GM12878 (cell line): ENCODE measurements around the gene HS6ST3. TPM values are rescaled to one million over a fixed set of nuclear protein-coding genes. Genes with fewer than 3 reads are reported as not detected.

Experiments used
- ATAC-seq: fragments of 200-7000 bp; cut with Tn5 transposase; 3 replicates; pipeline ENCODE4 v1.9.1; 2020; ENCODE audit warnings: mild to moderate bottlenecking, moderate library complexity
- BruUV-seq: library from RNA; stranded (reverse); fragments of 400-500 nt; replicated peaks from 2 replicates; lab custom pipeline; 2021; lab: Mats Ljungman, UMichigan
- CTCF ChIA-PET: fragments of 300-600 bp; sonication (Branson Sonifier 250); formaldehyde crosslinking; extraction: SDS; loops from one replicate; lab custom pipeline; 2021; ENCODE audit warnings: inconsistent platforms; lab: Yijun Ruan, JAX
- POLR2A ChIA-PET: fragments of 350-600 bp; formaldehyde crosslinking; extraction: SDS; loops from one replicate; lab custom pipeline; 2021; ENCODE audit warnings: inconsistent platforms; lab: Charles Lee
- RAD21 ChIA-PET: fragments of 300-600 bp; sonication (Branson Sonifier 250); formaldehyde crosslinking; loops from one replicate; lab custom pipeline; 2023; ENCODE audit warnings: antibody characterized with exemption; ENCODE audit not compliant: unreplicated experiment; lab: Charles Lee
- SMC1A ChIA-PET: fragments of 300-600 bp; sonication (Branson Sonifier 250); formaldehyde crosslinking; loops from one replicate; lab custom pipeline; 2023; ENCODE audit not compliant: unreplicated experiment, uncharacterized antibody; lab: Charles Lee
- DNase-seq: peaks from one replicate; pipeline ENCODE4 v3.0.0-alpha.2; 2011; ENCODE audit warnings: low read depth, low spot score
- FAIRE-seq: peaks from 3 replicates; lab custom pipeline; 2011; peaks lifted over from hg19 to GRCh38; lab: Jason Lieb, UNC
- H2AFZ ChIP-seq: 2 replicates; pipeline ENCODE4 v1.6.0; 2011; ENCODE audit warnings: low read depth, low read length, control low read depth; ENCODE audit not compliant: control insufficient read depth
- H3K27ac ChIP-seq: 2 replicates; pipeline ENCODE4 v1.5.1; 2011; ENCODE audit warnings: control low read depth; ENCODE audit not compliant: control insufficient read depth, insufficient read depth
- H3K27me3 ChIP-seq, 2 experiments: replicated peaks in 1 of 2; 2 replicates each; pipeline versions ENCODE4 v1.6.0 to v1.6.1; 2011; ENCODE audit warnings: low read length in 1 of 2; ENCODE audit not compliant: control insufficient read depth in 2 of 2, insufficient read depth in 2 of 2
- H3K36me3 ChIP-seq, 2 experiments: 2 replicates each; pipeline ENCODE4 v1.5.1; 2011; ENCODE audit warnings: low read length in 1 of 2; ENCODE audit not compliant: control insufficient read depth in 2 of 2, insufficient read depth in 2 of 2
- H3K4me1 ChIP-seq: 2 replicates; pipeline ENCODE4 v1.6.1; 2011; ENCODE audit warnings: mild to moderate bottlenecking, low read length, moderate library complexity, mixed read lengths; ENCODE audit not compliant: control insufficient read depth, insufficient read depth
- H3K4me2 ChIP-seq: 2 replicates; pipeline ENCODE4 v1.6.0; 2011; ENCODE audit warnings: control low read depth; ENCODE audit not compliant: control insufficient read depth, insufficient read depth
- H3K4me3 ChIP-seq: fragments of 200-600 bp; sonication (generic); 2 replicates; pipeline ENCODE4 v1.5.1; 2016
- H3K79me2 ChIP-seq: 2 replicates; pipeline ENCODE4 v1.6.0; 2011; ENCODE audit warnings: low read length; ENCODE audit not compliant: control insufficient read depth, insufficient read depth
- H3K9ac ChIP-seq: 2 replicates; pipeline ENCODE4 v1.8.0; 2011; ENCODE audit warnings: low read length, control low read depth, mixed read lengths; ENCODE audit not compliant: control insufficient read depth, insufficient read depth
- H3K9me3 ChIP-seq: replicated peaks from 3 replicates; pipeline ENCODE4 v1.5.1; 2011; ENCODE audit warnings: mild to moderate bottlenecking, low read length; ENCODE audit not compliant: control insufficient read depth, insufficient read depth
- H4K20me1 ChIP-seq: 2 replicates; pipeline ENCODE4 v1.6.0; 2011; ENCODE audit not compliant: control insufficient read depth, insufficient read depth
- BCLAF1 ChIP-seq: fragments of 450-650 bp; IDR thresholded peaks from 2 replicates; pipeline ENCODE4 v1.6.1; 2017; ENCODE audit warnings: antibody characterized with exemption, mild to moderate bottlenecking, moderate library complexity
- CEBPB ChIP-seq, 2 experiments: fragments of 150-350 bp in 1 of 2; IDR thresholded peaks; 2 replicates each; pipeline ENCODE4 v1.6.1; 2012 to 2014; ENCODE audit warnings: low read depth in 2 of 2, low read length in 2 of 2, borderline replicate concordance in 1 of 2, inconsistent platforms in 1 of 2
- DPF2 ChIP-seq: fragments of 450-650 bp; IDR thresholded peaks from 2 replicates; pipeline ENCODE4 v1.6.1; 2017; ENCODE audit warnings: mild to moderate bottlenecking
- ESRRA ChIP-seq: IDR thresholded peaks from 2 replicates; pipeline ENCODE4 v1.6.1; 2012; ENCODE audit warnings: mild to moderate bottlenecking, low read length, improper control_type of control experiment
- HDAC2 ChIP-seq: fragments of 200-600 bp; sonication (generic); IDR thresholded peaks from 2 replicates; pipeline ENCODE4 v1.6.1; 2017
- NR2C2 ChIP-seq: IDR thresholded peaks from 2 replicates; pipeline ENCODE4 v1.6.1; 2011; ENCODE audit warnings: borderline replicate concordance, low read depth; ENCODE audit not compliant: control insufficient read depth, insufficient read length
- POLR2AphosphoS5 ChIP-seq: IDR thresholded peaks from 2 replicates; pipeline ENCODE4 v1.6.1; 2011; ENCODE audit warnings: mild to moderate bottlenecking, low read length, inconsistent platforms
- POU2F2 ChIP-seq: IDR thresholded peaks from 3 replicates; pipeline ENCODE4 v1.6.1; 2011; ENCODE audit warnings: low read depth, mild to moderate bottlenecking, low read length, borderline replicate concordance
- SIX5 ChIP-seq: IDR thresholded peaks from 2 replicates; pipeline ENCODE4 v1.6.1; 2011; ENCODE audit warnings: mild to moderate bottlenecking, low read depth, low read length, moderate library complexity; ENCODE audit not compliant: severe bottlenecking
- SPI1 ChIP-seq: IDR thresholded peaks from 2 replicates; pipeline ENCODE4 v1.6.1; 2011; ENCODE audit warnings: low read depth, mild to moderate bottlenecking, low read length, moderate library complexity, borderline replicate concordance; ENCODE audit not compliant: insufficient read depth
- TCF3 ChIP-seq: IDR thresholded peaks from 2 replicates; pipeline ENCODE4 v1.6.1; 2012; ENCODE audit warnings: low read depth, mild to moderate bottlenecking, low read length, borderline replicate concordance; ENCODE audit not compliant: insufficient read depth
- USF2 ChIP-seq: IDR thresholded peaks from 2 replicates; pipeline ENCODE4 v1.6.1; 2011; ENCODE audit warnings: low read depth, low read length, improper control_type of control experiment, borderline replicate concordance
- WRNIP1 ChIP-seq: IDR thresholded peaks from 2 replicates; pipeline ENCODE4 v1.6.1; 2011; ENCODE audit warnings: low read depth, low read length, improper control_type of control experiment, borderline replicate concordance
- ZNF217 ChIP-seq: fragments of 450-650 bp; IDR thresholded peaks from 2 replicates; pipeline ENCODE4 v1.6.1; 2017; ENCODE audit warnings: antibody characterized with exemption, mild to moderate bottlenecking
- WGBS: methylation state at CpG from one replicate; pipeline ENCODE4 v1.1.6; 2016; ENCODE audit warnings: low lambda C conversion rate; ENCODE audit not compliant: insufficient replicate concordance, insufficient coverage; ENCODE audit errors: missing lambda C conversion rate; 5-methylcytosine and 5-hydroxymethylcytosine counted together
- in situ Hi-C: fragments of 300-500 bp; cut with MboI; formaldehyde crosslinking; loops from 9 replicates; pipeline ENCODE4 v1.14.3; 2018; ENCODE audit warnings: mixed read lengths
- intact Hi-C: fragments of 100-400 bp; cut with micrococcal nuclease; formaldehyde crosslinking; loops from one replicate; pipeline ENCODE4 v1.14.2; 2022; ENCODE audit not compliant: unreplicated experiment
- polyA plus RNA-seq, 11 experiments: library from polyadenylated mRNA; depleted of rRNA in 4 of 11; unstranded in 6 of 11; stranded (reverse) in 5 of 11; fragments of >200 nt; fragmentation: Nextera tagmentation in 4 of 11; fragmentation: Illumina TruSeq in 1 of 11; extraction: Ambion mirVana in 4 of 11; extraction: Trizol in 1 of 11; gene quantifications; 1 replicate in 1 of 11; 2 replicates in 10 of 11; pipeline versions ENCODE4 v1.2.1 to v1.2.3, GENCODE V29; 2011 to 2016; ENCODE audit warnings: inconsistent platforms in 2 of 11, missing spikeins in 2 of 11, low read depth in 1 of 11
- total RNA-seq, 4 experiments: library from RNA; depleted of rRNA in 3 of 4; stranded (reverse); fragments of >200 nt in 3 of 4; fragmentation: Illumina TruSeq in 1 of 4; extraction: Trizol in 1 of 4; gene quantifications; 2 replicates each; pipeline versions ENCODE4 v1.2.1 to v1.2.3, GENCODE V29; 2013 to 2021

HS6ST3 gene
- total and polyA plus RNA-seq, 10 of the 15 experiments (the other 5 are each of a cell fraction or from before 2014, with no cell fraction given): under 0.01 to 2.9 TPM; not detected in 8

- no peak for TF ChIP-seq BCLAF1
Observed at GRCh38 chr13:96100457-96101220, 10.7 kb downstream of the HS6ST3 start (continued).

GRCh38 chr13:96104516-96104915 lies 14.6 kb downstream of the HS6ST3 start:
- CTCF ChIA-PET: no interaction called here
- DNase-seq: no peak
- Histone ChIP-seq H3K9ac (no peak overlapping the region), H3K9me3 (no peaks in the 10 kb centered on the region), H4K20me1 (no peaks in the 10 kb centered on the region), H2AFZ (no peak overlapping the region), H3K79me2 (no peaks in the 10 kb centered on the region), H3K4me1 (no peaks in the 10 kb centered on the region), H3K27ac (no peak overlapping the region), H3K36me3 (no peaks in the 10 kb centered on the region), H3K27me3 (no peaks in the 10 kb centered on the region; a peak in 2 of 4 replicates), H3K4me2 (no peak overlapping the region), H3K4me3 (no peak overlapping the region)
- RAD21 ChIA-PET: no interaction called here
- 4% methylated on average over 2 of the region's 2 CpGs for WGBS
- no peak for ATAC-seq
- POLR2A ChIA-PET: no interaction called here
- in situ Hi-C loops (no loop called here), intact Hi-C loops (no loop called here)
- no peak for FAIRE-seq
- BruUV-seq: no TSS peak
- SMC1A ChIA-PET: interaction anchor here (0.6 to 1.4 kb wide), 2 partner anchors 11 to 72 kb away, joined by 3 read pairs; no protein-coding TSS in a partner anchor
- TF ChIP-seq DPF2: no peak
- no peak for TF ChIP-seq TCF3
- no peak for TF ChIP-seq ZNF217
- TF ChIP-seq ESRRA: no peak
- TF ChIP-seq SIX5: no peak
- TF ChIP-seq CEBPB (IDR thresholded peaks at IDR 0.05; ENCODE audit: borderline replicate concordance in 1 of 2, low read depth in 2 of 2, low read length in 2 of 2): no peak
- TF ChIP-seq WRNIP1: no peak
- TF ChIP-seq SPI1: no peak
- no peak for TF ChIP-seq NR2C2
- TF ChIP-seq POLR2AphosphoS5: no peak
- TF ChIP-seq USF2: no peak
- TF ChIP-seq HDAC2: no peak
- no peak for TF ChIP-seq POU2F2
